Smooth muscle cell of the umbilical artery (primary cell): ENCODE data around the gene CCDC136. TPM values are rescaled to one million over a fixed set of nuclear protein-coding genes. Genes with fewer than 3 reads are reported as not detected.

ENCODE experiments used
- total RNA-seq: library from RNA; depleted of rRNA; stranded (reverse); fragments of >200 nt; gene quantifications from 2 replicates; pipeline ENCODE4 v1.2.3, GENCODE V29; 2014

CCDC136 gene
- 10.7 and 11.4 TPM in 2 replicates for total RNA-seq

DNA sequence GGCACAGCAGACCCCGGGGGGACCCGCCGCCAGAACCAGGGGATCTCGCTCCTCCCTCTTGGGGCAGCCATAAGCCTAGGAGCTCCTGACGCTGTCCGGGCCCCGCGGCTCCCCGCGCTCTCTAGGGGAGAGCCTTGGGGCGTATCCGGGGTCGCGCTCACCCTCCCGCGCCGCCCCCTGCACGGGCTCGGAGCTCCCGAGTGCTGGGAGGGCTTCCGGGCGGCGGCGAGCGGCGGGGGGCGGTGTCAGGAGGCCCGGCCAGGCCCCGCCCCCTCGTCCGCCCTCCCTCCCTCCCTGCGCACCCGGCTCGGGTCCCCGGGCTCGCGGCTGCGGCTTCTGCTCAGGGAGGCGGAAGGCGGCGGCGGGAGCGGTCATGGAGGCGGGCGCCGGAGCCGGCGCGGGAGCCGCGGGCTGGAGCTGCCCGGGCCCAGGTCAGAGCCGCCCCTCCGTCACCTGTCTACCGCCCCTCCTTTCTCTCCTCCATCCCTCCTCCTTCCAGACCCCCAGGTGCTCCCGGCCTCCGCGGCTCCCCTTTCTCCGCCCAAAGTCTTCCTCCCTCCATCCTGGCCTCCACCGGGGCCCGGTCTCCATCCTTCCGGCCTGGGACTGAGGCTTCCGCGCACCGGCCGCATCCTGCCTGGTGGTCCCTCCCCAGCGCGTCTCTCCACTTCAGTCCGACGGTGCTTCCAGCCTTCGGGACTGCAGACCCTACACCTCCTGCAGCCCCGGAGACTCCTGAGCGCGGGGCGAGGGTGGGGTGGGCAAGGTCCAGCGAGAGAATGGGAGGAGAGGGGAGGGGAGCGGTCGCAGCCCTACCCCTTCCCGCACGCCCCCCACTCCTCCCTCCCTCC, at the start of gene CCDC136:
CCDC136 (plus strand) TSS at position 848 of the 851 bp plus-strand sequence. CDS start 444 bp downstream, outside the sequence.

DNA sequence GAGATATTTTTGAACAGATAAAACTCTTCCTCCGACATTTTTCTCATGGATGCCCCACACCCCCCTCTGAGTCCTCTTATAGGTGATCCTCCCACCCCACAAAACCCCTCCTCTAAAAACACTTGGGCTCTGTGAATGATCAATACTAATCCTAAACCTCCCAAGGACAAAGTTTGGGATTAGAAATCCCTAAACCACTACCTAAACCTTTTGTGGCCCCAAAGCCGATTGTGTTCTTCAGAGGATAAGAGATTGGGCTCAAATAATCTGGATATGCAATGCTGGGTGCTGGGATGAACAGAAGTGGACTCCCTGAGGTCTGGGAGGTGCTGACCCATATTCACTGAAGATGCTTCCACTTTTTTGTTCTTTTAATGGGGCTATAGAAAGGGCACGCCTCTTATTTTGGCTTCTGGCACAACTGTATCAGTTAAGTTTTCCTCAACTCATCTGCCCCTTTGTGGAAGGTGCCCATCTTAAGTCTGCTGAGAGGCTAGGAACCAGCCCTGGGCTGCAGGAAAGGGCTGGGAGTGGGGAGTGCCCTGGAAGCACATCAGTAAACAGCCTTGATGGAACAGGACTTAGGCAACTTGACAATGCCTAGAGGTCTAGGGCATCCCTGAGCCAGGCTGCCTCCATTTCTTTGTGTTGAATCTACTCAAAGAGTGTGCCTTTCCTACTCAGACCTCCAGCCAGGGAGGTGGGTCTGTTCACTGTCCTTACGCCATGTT, 15.9 kb upstream of the CCDC136 start, which contains the start of gene OPN1SW:
OPN1SW (minus strand) TSS at position 51 of the 731 bp plus-strand sequence; CDS start at position 38, 13 bp downstream.

DNA sequence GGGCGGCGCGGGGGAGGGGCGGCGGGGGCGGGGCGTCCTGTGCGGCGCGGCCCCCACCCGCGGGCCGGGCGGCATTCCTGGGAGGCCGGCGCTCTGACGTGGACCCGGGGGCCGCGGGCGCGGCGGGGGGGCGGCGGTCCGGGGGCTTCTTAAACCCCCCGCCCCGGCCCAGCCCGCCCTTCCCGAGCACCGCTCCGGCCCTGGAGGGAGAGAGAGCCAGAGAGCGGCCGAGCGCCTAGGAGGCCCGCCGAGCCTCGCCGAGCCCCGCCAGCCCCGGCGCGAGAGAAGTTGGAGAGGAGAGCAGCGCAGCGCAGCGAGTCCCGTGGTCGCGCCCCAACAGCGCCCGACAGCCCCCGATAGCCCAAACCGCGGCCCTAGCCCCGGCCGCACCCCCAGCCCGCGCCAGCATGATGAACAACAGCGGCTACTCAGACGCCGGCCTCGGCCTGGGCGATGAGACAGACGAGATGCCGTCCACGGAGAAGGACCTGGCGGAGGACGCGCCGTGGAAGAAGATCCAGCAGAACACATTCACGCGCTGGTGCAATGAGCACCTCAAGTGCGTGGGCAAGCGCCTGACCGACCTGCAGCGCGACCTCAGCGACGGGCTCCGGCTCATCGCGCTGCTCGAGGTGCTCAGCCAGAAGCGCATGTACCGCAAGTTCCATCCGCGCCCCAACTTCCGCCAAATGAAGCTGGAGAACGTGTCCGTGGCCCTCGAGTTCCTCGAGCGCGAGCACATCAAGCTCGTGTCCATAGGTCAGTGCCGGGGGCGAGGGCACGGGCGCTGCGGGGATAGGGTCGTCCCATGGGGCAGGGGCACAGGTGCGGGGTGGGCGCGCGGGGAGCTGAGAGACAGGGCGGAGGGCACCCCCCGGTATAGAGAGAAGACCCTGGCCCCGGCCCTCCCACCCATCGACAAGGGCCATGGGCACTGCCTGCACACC, 38.7 kb downstream of the CCDC136 start, which contains the start of gene FLNC:
FLNC (plus strand) TSS at position 176 of the 947 bp plus-strand sequence; CDS start at position 408, 232 bp downstream.

DNA sequence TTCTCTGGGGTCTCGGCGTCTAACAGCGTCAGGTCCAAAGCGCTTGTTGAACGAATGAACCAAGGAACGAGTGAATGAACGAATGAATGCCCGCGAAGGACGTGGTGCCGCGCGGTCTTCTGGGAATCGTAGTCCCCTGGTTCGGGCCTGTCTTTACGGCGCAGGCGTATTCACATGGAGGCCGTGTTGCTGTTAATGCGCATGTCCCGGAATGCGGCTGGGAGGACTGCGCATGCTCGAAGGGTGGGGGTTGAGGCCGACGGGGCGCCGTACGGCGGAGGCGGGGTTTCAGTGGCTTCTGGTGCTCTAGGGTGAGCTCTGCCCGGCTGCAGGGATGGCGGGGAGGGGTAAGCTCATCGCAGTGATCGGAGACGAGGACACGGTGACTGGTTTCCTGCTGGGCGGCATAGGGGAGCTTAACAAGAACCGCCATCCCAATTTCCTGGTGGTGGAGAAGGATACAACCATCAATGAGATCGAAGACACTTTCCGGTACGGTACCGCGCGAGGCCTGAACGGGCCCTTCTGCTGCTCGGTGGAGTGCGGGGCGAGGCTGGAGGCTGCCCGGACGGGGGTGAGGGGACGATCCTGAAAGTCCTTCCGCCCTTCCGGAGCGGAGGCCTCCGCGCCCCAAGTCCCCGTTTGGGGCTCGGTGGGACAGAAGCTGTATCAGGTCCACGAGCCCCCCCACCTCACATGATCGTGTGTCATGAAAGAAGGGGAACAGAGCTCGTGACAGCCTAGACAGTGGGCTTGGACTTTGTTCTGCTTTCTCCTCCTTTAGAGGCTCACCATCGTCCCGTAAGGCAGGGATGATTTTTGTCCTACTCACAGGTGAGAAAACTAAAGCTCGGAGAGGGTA, 71.0 kb downstream of the CCDC136 start, which contains the start of gene ATP6V1F:
ATP6V1F (plus strand) TSS at position 286 of the 862 bp plus-strand sequence; CDS start at position 335, 49 bp downstream.

Other genes starting within 250 kb of the CCDC136 start
- gene GARIN1A, start 119.7 kb upstream of the CCDC136 start, total RNA-seq: 0.89 and 1.5 TPM in 2 replicates
- gene CALU, start 52.6 kb upstream of the CCDC136 start, total RNA-seq: 2,586 and 2,792 TPM in 2 replicates
- gene OPN1SW, start 16.2 kb upstream of the CCDC136 start, total RNA-seq: not detected in 2 replicates
- 226 and 608 TPM in 2 replicates for gene FLNC, start 38.4 kb downstream of the CCDC136 start, total RNA-seq
- gene ATP6V1F, start 70.9 kb downstream of the CCDC136 start, total RNA-seq: 106 and 147 TPM in 2 replicates
- 0.09 and 0.30 TPM in 2 replicates for gene KCP, start 118.7 kb downstream of the CCDC136 start, total RNA-seq
- 0.14 TPM in 1 of 2 replicates, not detected in the other for gene IRF5, start 146.0 kb downstream of the CCDC136 start, total RNA-seq